ENCODE results near the gene UBFD1.

UBFD1 gene

DNA sequence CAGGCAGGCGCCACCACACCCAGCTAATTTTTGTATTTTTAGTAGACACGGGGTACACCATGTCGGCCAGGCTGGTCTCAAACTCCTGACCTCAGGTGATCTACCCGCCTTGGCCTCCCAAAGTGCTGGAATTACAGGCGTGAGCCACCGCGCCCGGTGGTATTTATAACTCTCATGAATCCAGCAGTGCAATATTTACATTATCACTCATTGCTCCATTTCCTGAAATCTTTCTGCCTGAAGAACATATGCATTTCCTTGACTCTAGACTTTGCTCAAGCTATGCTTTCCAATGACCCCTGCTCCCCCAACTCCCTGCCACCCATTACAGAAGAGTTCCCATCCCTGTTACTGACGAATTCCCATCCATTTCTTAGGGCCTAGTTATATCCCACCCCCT lies 58.3 kb downstream of the UBFD1 start:
- in situ Hi-C loops (cut with MboI; ENCODE audit: low sequenced_read_pairs, unreplicated experiment) = no loop called here
- no peak for TF ChIP-seq CTCF (IDR thresholded peaks at IDR 0.05; ENCODE audit: borderline replicate concordance, control extremely low read depth, extremely low read depth, insufficient read depth, missing control alignments)
- DNase-seq (ENCODE audit: low spot score) = no peak

Data from GM13976 (cell line).